HG03095 (cell line): ENCODE measurements around the gene RAB5B.
"Not testable (repeated sequence)": the region's sequence is repeated elsewhere in the genome, so short reads cannot be mapped to it uniquely, and the experiment has no call there.

Experiments
- ATAC-seq: cut with Tn5 transposase; IDR thresholded peaks from one replicate; pipeline ENCODE4 v1.9.1; 2021; ENCODE audit warnings: moderate library complexity; ENCODE audit not compliant: unreplicated experiment

RAB5B gene

DNA sequence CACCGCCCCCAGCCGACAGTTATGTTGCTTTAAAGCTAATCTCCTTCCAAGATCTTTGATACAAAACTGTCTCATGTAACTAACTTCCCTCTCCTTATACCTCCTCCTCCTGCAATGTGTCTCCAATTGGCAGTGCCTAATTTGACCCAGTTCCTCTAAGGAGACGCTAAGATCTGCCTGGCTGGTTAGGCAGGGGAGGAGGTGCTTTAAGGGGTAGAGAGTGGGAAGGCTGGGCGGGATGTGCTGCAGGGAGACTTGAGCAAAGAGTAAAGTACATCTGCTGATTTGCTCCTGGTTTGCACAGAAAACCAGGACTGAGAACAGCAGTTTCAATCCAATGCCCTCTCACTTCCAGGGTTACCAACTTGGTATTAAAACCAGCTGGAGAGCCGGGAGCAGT lies 39.6 kb downstream of the RAB5B start:
- ATAC-seq = no peak

DNA sequence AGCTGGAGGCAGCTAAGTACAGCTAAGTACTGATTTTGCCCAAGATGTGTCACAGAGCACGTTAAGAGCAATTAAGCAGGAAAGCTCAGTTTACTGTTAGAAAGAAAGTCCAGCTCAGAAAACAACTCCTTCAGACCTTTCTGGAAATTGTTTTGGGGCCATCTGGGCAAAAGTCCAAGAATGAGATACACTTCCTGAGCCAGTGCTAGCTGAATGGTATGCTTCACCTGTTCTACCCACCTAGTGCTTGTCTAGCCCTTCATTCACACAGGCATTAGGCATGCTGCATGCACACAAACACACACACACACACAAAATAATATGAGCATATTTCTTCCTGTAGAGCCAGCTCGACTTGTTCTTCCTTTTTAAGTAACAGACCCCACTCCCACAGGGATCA lies 40.3 kb downstream of the RAB5B start:
- ATAC-seq = no peak

DNA sequence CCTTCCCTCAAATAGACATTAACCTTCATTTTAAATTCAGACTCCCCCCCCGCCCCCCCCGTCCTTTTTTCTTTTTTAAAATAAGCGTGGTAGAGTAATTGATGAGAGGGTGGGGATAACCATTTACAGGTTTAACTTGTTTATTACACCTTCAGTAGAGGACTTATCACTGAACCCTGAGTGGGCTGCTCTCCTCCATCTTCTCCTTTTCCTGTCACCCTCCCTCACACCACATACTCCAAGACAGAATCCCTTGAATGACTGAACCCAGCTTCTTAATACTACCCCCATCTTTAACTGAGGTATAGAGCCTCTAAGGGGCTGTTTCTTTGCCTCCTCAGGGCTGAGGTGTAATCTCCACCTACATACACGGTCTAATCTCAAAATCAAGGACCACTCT lies 43.3 kb downstream of the RAB5B start:
- ATAC-seq = no peak

DNA sequence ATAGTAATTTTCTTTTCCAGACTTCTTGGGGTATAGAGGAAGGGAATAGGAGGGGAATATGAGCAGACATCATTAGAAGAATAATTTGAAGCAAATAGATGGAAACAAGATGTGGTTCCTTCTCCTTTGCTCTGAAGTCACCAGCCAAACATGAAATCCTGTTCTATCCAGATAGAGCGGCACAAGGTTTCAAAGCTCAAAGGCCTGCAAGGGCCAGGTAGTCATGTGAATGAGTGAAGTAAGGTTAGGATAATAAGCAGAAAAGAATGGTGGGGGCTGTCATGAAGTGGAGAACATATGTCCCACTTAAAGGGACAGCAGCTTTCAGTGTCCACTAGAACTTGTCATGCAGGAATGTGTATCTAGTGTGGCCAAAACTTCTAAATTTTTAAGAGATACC lies 44.5 kb downstream of the RAB5B start:
- ATAC-seq = no peak

DNA sequence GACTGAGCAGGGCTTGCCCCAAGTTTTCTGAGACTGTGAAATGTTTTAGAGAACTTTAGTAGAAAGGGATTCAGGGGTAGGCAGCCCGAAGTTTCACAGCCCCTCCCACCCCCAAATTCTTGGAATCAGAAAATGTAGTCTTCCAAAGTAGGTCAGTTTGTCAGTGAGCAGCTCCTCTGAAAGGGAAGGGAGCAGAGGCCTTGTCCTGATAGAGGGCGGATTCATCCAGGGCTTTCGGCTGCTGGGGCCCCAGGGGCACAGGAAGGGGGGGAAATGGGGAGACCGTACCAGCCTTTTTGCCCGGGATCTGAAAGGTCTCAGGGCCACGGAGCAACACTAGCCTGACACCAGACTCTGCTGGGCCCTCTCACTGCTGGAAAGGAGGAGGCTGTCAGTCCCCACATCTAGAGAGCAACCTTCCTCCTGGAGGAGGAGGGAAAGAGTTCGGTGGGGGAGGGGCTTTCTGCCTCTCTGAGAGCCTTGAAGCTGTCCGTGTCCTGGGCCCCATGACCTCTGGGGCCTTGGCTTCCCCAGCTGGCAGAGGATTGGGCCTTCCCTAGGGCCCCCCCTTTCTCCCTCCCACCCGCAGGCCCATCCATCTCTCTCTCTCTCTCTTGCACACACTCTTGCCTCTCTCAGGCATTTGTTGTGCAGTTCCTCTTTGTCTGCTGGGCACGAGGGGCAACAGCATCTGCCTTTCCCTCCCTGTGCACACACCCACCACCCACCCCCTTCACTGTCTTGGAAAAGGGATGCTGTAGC lies 46.7 kb downstream of the RAB5B start, which contains the start of gene IKZF4:
TSS of gene IKZF4 (plus strand) at position 621 of the 762 bp plus-strand sequence. CDS start 451 bp downstream, outside the sequence.
- ATAC-seq = no peak

DNA sequence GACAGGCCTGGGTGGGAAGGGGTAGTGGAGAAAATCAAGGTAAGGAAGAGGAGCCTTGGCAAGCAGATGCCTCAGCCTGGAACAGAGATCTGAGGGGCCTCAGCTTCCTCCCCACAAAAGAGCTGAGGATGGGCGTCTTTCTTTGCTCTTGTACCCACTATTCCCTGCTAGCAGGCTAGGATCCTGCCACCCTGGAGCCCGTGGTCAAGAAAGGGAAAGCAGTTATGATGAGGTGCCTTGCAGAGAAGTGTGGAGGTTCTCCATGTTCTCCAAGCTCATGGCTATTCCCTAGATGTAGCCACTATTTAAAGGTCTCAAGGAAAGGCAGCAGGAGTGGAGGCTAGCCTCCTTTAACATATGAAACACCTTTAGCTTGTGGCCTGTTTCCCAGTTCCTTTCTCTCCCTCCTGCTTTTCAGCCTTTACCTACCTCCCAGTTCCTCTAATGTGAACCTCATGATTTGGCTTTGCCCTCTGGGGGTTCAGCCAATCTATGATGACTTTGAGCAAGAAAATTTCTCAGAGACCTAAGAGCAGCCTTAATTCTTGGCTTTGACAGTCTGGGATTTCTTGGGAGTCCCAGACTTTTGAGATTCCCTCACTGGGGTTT lies 48.1 kb downstream of the RAB5B start:
- no peak for ATAC-seq

DNA sequence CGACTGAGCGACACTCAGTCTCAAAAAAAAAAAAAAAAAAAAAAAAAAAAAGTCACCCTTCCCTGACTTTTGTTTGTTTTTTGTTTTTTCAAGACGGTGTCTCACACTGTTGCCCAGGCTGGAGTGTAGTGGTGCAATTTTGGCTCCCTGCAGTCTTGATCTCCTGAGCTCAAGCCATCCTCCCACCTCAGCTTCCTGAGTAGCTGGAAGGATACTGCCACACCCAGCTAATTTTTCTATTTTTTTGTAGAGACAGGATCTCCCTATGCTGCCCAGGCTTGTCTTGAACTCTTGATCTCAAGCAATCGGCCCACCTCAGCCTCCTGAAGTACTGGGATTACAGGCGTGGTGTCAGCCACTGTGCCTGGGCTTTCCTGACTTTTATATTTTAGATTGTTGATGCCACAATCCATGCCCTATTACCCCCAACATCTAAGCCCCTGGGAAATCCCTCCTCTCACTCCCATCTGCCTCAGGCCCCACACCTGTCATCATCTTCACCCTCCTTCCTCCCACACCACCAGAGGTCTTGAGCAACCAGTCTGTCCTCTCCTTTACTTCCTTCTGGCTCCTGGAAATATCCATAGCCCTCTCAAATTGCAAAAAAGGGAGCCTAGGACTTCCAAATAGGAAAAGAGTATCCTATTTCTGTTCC lies 54.8 kb downstream of the RAB5B start:
- no peak for ATAC-seq

DNA sequence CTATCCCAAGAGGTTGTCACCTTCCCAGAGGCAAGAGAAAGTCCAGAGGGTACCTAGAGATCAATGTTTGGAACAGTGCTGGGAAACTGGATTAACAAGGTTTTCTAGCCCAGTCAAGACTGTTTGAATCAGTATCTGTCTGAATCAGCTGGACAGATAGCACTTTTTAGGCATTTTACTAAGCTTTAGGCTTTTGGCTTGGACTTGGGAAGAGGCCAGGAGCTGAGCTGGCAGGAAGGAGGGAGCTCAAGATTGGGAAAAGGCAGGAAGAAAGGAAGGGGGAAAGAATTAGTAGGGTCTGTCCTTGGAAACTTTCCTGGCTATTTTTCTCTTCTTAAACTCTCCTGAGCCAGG lies 55.3 kb downstream of the RAB5B start:
- ATAC-seq = no peak

DNA sequence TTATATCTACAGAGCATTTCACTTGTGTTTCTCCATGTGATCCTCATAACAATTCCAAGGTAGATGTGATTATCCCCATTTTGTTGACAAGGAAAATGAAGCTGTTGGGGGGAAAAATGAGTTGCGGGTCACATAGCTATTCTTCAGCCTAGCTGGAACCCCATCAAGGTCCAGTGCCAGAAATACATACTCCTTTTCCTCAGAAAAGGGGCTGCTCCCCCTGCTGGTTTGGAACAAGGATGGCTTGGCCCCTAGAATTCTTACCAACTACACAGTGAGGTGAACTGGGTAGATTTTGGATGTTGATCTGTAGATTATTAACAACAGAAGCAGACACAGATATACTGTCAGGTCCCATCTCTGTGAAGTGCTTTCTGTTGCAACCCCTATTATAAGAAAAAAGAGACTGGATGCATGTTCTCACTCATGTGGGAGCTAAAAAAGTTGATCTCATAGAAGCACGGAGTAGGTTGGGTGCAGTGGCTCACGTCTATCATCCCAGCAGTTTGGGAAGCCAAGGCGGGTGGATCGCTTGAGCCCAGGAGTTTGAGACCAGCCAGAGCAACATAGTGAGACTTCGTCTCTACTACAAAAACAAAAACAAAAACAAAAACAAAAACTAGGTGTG lies 55.9 kb downstream of the RAB5B start:
- no peak for ATAC-seq

DNA sequence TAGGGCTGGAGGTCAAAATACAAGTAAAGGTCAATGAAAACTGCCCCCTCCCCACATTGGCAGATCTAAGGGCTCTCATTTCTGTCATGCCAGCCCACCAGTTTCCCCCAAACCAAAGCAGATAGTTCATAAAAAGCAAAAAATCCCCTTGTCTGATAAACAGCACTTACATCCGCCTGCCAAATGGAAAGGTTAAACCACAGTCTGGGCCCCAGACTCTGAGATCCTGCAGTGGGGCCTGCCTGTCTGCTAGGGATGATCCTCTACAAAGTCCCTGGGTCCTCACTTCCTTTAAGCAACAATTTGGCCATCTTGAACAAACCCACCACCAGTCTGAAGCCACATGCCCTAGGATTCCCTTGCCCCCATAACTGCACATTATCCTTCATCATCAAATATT lies 58.1 kb downstream of the RAB5B start:
- ATAC-seq = no peak

DNA sequence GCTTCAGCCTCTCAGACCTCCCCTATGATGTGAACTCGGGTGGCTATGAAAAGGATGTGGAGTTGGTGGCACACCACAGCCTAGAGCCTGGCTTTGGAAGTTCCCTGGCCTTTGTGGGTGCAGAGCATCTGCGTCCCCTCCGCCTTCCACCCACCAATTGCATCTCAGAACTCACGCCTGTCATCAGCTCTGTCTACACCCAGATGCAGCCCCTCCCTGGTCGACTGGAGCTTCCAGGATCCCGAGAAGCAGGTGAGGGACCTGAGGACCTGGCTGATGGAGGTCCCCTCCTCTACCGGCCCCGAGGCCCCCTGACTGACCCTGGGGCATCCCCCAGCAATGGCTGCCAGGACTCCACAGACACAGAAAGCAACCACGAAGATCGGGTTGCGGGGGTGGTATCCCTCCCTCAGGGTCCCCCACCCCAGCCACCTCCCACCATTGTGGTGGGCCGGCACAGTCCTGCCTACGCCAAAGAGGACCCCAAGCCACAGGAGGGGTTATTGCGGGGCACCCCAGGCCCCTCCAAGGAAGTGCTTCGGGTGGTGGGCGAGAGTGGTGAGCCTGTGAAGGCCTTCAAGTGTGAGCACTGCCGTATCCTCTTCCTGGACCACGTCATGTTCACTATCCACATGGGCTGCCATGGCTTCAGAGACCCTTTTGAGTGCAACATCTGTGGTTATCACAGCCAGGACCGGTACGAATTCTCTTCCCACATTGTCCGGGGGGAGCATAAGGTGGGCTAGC lies 60.9 kb downstream of the RAB5B start:
- no peak for ATAC-seq

DNA sequence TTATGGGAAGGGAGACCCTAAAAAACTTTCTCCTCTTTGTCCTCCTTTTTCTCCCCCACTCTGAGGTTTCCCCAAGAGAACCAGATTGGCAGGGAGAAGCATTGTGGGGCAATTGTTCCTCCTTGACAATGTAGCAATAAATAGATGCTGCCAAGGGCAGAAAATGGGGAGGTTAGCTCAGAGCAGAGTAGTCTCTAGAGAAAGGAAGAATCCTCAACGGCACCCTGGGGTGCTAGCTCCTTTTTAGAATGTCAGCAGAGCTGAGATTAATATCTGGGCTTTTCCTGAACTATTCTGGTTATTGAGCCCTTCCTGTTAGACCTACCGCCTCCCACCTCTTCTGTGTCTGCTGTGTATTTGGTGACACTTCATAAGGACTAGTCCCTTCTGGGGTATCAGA lies 63.3 kb downstream of the RAB5B start:
- ATAC-seq = no peak

DNA sequence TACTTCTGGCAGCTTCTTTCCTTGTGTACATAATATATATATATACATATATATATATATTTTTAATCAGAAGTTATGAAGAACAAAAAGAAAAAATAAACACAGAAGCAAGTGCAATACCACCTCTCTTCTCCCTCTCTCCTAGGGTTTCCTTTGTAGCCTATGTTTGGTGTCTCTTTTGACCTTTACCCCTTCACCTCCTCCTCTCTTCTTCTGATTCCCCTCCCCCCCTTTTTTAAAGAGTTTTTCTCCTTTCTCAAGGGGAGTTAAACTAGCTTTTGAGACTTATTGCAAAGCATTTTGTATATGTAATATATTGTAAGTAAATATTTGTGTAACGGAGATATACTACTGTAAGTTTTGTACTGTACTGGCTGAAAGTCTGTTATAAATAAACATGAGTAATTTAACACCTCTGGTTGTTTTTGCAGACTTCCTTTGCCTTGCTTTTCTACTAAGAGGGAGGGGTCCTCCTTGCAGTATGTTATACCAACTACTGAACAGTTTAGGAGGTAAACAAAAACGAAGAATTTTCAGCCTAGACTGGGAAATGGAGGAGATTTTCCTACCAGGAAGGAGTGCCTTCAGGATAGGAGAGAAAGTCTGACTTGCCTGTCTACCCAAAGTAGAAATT lies 64.3 kb downstream of the RAB5B start:
- ATAC-seq = no peak

DNA sequence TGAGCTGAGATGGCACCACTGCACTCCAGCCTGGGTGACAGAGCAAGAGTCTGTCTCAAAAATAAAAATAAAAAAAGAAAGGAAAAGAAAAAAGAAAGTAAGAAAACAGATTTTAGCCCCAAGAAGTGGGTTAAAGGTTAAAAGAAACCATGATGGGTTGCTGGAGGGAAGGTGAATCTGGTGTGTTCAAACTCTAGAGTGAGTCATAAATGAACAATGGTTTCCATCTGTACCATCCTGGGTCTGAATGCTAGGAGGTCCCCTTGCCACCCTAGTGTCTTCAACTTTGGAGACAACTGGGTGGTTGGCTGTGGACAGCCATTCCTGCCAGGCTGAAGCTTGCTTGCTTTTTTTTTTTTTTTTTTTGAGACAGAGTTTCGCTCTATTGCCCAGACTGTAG lies 66.3 kb downstream of the RAB5B start:
- ATAC-seq = no peak

DNA sequence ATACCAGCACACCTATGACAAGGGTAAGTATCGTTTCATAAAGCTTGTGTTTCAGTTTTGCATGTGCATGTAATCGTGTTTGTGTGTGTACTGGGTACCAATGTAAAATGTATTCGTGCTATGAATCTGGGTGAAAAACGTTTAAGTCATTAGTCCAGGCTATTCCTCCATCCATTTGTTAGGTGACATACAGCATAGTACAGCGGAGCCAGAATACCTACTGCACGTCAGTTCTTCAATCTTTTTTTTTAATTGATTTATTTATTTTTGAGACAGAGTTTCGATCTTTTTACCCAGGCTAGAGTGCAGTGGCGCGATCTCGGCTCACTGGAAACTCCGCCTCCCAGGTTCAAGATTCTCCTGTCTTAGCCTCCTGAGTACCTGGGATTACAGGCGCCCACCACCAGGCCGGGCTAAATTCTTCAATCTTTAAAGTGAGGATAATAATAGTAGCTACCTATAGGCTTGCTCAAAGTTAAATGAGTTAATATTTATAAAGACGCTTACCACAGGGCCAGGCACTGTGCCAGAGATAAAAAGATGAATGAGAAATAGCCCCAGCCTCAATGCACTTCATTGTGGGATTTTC lies 67.2 kb downstream of the RAB5B start:
- ATAC-seq = peak; percentile 3

DNA sequence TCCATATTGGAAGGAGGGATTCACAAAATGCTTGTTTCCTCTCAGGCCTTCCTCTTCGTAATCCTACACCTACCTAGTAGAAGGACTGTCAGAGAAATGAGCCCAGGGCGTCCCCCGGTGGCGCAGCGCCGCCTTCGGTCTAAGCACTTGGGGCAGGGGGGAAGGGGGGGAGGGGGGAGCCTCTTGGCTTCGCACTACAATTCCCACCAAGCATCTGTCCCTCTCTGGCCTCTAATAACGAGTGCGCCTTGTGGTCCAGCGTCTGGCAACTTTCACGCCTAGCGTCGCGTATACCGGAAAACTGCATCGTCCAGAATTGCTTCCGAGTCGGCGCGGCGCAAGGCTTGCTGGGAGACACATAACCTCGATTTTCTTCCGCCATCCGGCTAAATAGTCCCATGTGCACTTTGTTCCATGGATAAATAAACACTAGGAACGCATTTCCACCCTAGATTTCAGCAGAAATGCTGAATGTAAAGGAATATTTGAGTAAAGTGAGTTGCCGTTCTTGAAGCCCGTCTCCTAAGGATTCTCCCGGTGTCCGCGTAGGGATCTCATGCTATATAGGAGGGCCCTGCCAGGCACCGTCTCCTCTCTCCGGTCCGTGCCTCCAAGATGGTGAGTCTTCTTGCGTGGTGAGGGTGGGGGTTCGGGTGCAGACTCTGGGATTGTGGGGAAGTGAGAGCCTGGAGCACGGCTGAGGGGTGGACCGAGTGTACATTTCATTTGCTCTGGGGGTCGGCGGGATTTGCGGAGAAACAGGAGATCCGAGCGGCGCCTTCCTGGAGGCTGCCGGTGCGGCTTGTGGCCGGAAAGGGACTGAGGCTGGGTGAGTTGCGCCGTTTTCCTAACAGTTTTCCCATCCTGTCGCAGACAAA lies 67.9 kb downstream of the RAB5B start, which contains the start of gene RPS26:
TSS of gene RPS26 (plus strand) at position 367 of the 878 bp plus-strand sequence. CDS start at position 616, 249 bp downstream.
- peak; percentile 90 for ATAC-seq

DNA sequence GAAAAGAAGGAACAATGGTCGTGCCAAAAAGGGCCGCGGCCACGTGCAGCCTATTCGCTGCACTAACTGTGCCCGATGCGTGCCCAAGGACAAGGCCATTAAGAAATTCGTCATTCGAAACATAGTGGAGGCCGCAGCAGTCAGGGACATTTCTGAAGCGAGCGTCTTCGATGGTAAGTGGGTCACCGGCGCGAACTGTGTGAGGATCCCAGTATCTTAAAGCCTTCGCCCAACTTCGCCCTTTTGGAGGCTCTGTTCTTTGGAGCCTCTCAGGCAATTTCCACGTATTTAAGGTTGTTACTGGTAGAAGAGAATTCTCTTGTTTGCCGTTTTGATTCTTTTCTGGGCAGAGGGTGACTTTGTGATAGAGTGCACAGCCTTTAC lies 68.5 kb downstream of the RAB5B start:
- not testable (repeated sequence) for ATAC-seq

DNA sequence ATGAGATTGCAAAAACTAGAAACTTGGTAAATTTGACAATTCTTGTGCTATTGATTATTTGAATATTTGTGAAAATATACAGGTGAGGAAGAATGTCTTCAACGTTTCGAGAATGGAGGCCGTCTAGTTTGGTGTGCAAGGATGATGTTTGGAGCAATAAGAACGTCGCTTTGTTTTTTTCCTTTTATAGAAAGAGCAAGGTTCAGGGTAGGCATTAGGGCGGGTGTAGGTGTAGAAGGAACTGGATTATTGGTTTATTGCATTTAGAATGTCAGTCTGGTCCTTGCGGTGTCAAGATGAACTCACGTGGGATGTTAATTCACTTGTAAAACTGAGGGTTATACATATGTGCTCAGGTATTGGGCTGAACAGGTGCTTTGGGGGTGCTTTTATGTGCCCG lies 69.0 kb downstream of the RAB5B start:
- ATAC-seq = no peak
